Body of pancreas (tissue), 4 donors: Measurements from ENCODE around the gene ESYT1. TPM values are rescaled to one million over a fixed set of nuclear protein-coding genes. Genes with fewer than 3 reads are reported as not detected.
A peak's percentile ranks its signal among the peaks of the same experiment; 100 is the strongest.

Source experiments
- ATAC-seq: fragments of 150-250 bp; one replicate; pipeline ENCODE4 v1.9.1; 2016
- DNase-seq, 4 donors: peaks; one replicate each; pipeline ENCODE4 v3.0.0-alpha.2; 2019
- H3K27ac ChIP-seq, 4 donors: fragments of 200-600 bp; sonication (generic); 1 replicate in 3 of 4; 2 replicates in 1 of 4; pipeline versions ENCODE4 v1.5.1 to v1.6.1; 2016 to 2019; ENCODE audit warnings: mild to moderate bottlenecking in 1 of 4, mixed read lengths in 1 of 4, moderate library complexity in 1 of 4
- H3K27me3 ChIP-seq, 2 donors: fragments of 200-600 bp; sonication (generic); one replicate each; pipeline ENCODE4 v1.6.0; 2016; ENCODE audit warnings: mild to moderate bottlenecking in 1 of 2
- H3K36me3 ChIP-seq, 2 donors: fragments of 200-600 bp; sonication (generic); replicated peaks in 1 of 2; 2 replicates each; pipeline ENCODE4 v1.5.1; 2016; ENCODE audit warnings: low read depth in 2 of 2; ENCODE audit not compliant: insufficient read depth in 1 of 2
- H3K4me1 ChIP-seq: fragments of 200-600 bp; sonication (generic); one replicate; pipeline ENCODE4 v1.6.0; 2016
- H3K4me3 ChIP-seq, 2 donors: fragments of 200-600 bp; sonication (generic); 1 replicate in 1 of 2; 2 replicates in 1 of 2; pipeline ENCODE4 v1.5.1; 2016 to 2019
- H3K9me3 ChIP-seq, 3 donors: fragments of 200-600 bp; sonication (generic); 1 replicate in 2 of 3; 2 replicates in 1 of 3; pipeline ENCODE4 v1.5.1; 2016
- CTCF ChIP-seq, 7 experiments: fragments of 450-650 bp in 4 of 7; fragments of 200-600 bp in 3 of 7; sonication (generic) in 3 of 7; IDR thresholded peaks; one replicate each; pipeline ENCODE4 v1.5.1; 2016 to 2019; ENCODE audit warnings: antibody characterized with exemption in 7 of 7
- POLR2A ChIP-seq, 3 donors: fragments of 450-650 bp; IDR thresholded peaks; one replicate each; pipeline ENCODE4 v1.6.1; 2016; ENCODE audit warnings: antibody characterized with exemption in 3 of 3, mild to moderate bottlenecking in 2 of 3
- WGBS, 2 donors: methylation state at CpG; one replicate each; pipeline ENCODE4 v1.1.5; 2017; 5-methylcytosine and 5-hydroxymethylcytosine counted together
- intact Hi-C: fragments of 100-400 bp; cut with DNase I; formaldehyde crosslinking; loops from one replicate; pipeline ENCODE4 v1.15.1; 2023
- total RNA-seq, 2 donors: library from RNA; depleted of rRNA; stranded (reverse); fragments of >200 nt; gene quantifications; one replicate each; pipeline ENCODE4 v1.1.0, GENCODE V29; 2016

Gene ESYT1
- total RNA-seq, 2 donors from 2014 or later: 43.3 to 182 TPM

GRCh38 chr12:56102683-56103065, 25.4 kb upstream of the ESYT1 start:
- Histone ChIP-seq H3K27ac (peak overlapping the region in 1 of 4 donors; percentile 82), H3K4me1 (peaks cover 24% of the 10 kb centered on the region)

GRCh38 chr12:56103066-56103711, 24.9 kb upstream of the ESYT1 start:
- no peaks in the 10 kb centered on the region for H3K9me3 ChIP-seq
- intact Hi-C loops: no loop called here
- peak overlapping the region in 1 of 2 donors; percentile 25 for H3K4me3 ChIP-seq
- DNase-seq (no peak), ATAC-seq (no peak)
- TF ChIP-seq POLR2A (IDR thresholded peaks at IDR 0.05) (no peak), CTCF (IDR thresholded peaks at IDR 0.05) (no peak)
- H3K27ac ChIP-seq: peak overlapping the region in 3 of 4 donors; percentile 82 to 85 (median 82)
- WGBS, 2 donors: 24% methylated on average over 6 of the region's 6 CpGs
- H3K4me1 ChIP-seq: peaks cover 24% of the 10 kb centered on the region
- H3K36me3 ChIP-seq: peaks cover 0 to 16% of the 10 kb centered on the region in 2 donors
- H3K27me3 ChIP-seq: no peaks in the 10 kb centered on the region

More at GRCh38 chr12:56102683-56103065, 25.4 kb upstream of the ESYT1 start:
- no peaks in the 10 kb centered on the region for H3K27me3 ChIP-seq
- H3K4me3 ChIP-seq: no peak overlapping the region
- no peaks in the 10 kb centered on the region for H3K9me3 ChIP-seq
- no peak for ATAC-seq
- intact Hi-C loops: no loop called here
- TF ChIP-seq CTCF (IDR thresholded peaks at IDR 0.05) (no peak), POLR2A (IDR thresholded peaks at IDR 0.05) (no peak)
- no peak for DNase-seq
- peaks cover 0 to 11% of the 10 kb centered on the region in 2 donors for H3K36me3 ChIP-seq
- WGBS, 2 donors: 21 to 35% methylated on average over 1 of the region's 1 CpG

DNA sequence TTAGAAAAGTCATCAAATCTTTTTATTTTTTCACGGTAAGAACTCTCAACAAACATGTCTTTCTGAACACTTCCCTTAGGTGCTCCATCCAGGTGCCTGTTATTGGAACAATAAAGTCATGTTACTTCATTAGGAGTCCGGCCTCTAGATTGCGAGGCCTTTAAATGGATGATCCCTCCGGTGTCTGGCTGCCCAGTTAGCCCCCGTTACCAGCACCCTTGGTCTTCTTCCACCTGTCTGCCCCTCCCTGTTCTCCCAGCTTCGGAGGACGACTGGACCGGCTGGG, 24.3 kb upstream of the ESYT1 start:
- TF ChIP-seq POLR2A (IDR thresholded peaks at IDR 0.05): no peak
- no peak for TF ChIP-seq CTCF (IDR thresholded peaks at IDR 0.05)
- intact Hi-C loops: no loop called here
- Histone ChIP-seq H3K27ac (peak overlapping the region; percentile 78 to 85 (median 82)), H3K27me3 (no peaks in the 10 kb centered on the region), H3K9me3 (no peaks in the 10 kb centered on the region), H3K4me3 (peak overlapping the region in 1 of 2 donors; percentile 25), H3K36me3 (peaks cover 0 to 22% of the 10 kb centered on the region in 2 donors), H3K4me1 (peaks cover 24% of the 10 kb centered on the region)
- 0 to 2% methylated on average over 8 of the region's 8 CpGs for WGBS, 2 donors
- no peak for ATAC-seq
- DNase-seq: no peak

DNA sequence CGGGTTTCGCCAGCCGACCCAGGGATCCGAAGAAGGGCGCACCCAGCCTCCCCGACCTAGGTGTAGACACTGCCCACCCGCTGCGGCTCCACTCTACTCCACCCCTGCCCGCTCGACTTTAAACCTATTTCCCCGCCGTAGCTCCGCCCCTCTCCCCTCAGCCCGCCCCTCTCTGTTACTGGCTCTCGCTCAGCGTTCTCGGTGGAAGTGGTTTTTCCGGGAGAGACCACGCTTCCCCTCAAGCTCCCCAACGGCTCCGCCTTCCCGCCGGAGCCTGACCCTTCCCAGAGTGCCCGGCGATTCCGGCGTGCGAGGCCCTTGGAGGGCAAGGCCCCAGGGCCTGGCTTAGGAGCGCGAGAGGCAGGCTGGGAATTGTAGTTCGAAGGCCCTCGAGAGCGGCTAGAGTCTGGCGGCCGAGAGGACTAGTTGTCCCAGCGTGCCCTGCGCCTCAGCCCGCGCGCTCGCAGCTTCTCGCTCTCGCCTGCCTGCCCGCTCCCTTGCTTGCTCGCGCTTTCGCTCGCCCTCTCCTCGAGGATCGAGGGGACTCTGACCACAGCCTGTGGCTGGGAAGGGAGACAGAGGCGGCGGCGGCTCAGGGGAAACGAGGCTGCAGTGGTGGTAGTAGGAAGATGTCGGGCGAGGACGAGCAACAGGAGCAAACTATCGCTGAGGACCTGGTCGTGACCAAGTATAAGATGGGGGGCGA, 23.8 kb upstream of the ESYT1 start, which contains the start of gene PA2G4:
Gene PA2G4 (plus strand): TSS at position 451 of the 706 bp plus-strand sequence. CDS start 179 bp downstream, at position 630.
- WGBS, 2 donors: 1 to 2% methylated on average over 30 to 60 of the region's 60 CpGs
- H3K9me3 ChIP-seq: no peaks in the 10 kb centered on the region
- peaks cover 0 to 25% of the 10 kb centered on the region in 2 donors for H3K36me3 ChIP-seq
- peak within 1 kb of the TSS; percentile 73 to 81 for H3K4me3 ChIP-seq
- no peaks in the 10 kb centered on the region for H3K27me3 ChIP-seq
- peak; percentile 97 to 99 (median 98) for DNase-seq
- peaks cover 24% of the 10 kb centered on the region for H3K4me1 ChIP-seq
- TF ChIP-seq CTCF (IDR thresholded peaks at IDR 0.05) (peak in 2 of 7 experiments; percentile 21), POLR2A (IDR thresholded peaks at IDR 0.05) (peak; percentile 84 to 98 (median 97))
- intact Hi-C loops: no loop called here
- H3K27ac ChIP-seq: peak within 1 kb of the TSS; percentile 78 to 85 (median 82)
- ATAC-seq: peak; percentile 97
